Measurements from ENCODE around the gene PIGU.

DNA sequence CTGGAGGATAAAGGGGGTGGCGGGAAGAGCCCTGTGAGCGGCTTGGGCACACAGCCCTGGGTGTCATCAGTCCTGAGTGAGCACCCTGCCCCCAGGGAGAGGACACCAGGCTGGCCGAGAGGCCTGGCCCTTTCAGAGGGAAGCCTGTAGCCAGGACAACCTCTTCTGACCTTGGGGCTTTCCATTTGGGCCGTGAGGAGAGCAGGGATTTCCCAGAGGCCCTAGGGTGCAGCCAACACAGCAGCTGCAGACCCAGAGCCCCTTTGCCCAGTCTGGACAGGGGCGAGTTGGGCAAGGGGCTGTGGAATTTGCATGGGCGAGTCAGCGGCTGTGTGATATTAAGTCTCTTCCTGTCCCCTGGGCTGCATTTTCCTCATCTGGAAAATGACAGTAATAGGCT lies 112.1 kb downstream of the PIGU start:
- no peak for TF ChIP-seq CTCF (IDR thresholded peaks at IDR 0.05)
- no peak for TF ChIP-seq EZH2 (IDR thresholded peaks at IDR 0.05; ENCODE audit: borderline replicate concordance, insufficient read depth, low read depth, low read length, poor library complexity, severe bottlenecking)
